ENCODE measurements around the gene TMEM106C. TPM values are rescaled to one million over a fixed set of nuclear protein-coding genes. Genes with fewer than 3 reads are reported as not detected.

The TMEM106C gene, protein sequence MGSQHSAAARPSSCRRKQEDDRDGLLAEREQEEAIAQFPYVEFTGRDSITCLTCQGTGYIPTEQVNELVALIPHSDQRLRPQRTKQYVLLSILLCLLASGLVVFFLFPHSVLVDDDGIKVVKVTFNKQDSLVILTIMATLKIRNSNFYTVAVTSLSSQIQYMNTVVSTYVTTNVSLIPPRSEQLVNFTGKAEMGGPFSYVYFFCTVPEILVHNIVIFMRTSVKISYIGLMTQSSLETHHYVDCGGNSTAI
- 139 and 143 TPM in 2 replicates for total RNA-seq

DNA sequence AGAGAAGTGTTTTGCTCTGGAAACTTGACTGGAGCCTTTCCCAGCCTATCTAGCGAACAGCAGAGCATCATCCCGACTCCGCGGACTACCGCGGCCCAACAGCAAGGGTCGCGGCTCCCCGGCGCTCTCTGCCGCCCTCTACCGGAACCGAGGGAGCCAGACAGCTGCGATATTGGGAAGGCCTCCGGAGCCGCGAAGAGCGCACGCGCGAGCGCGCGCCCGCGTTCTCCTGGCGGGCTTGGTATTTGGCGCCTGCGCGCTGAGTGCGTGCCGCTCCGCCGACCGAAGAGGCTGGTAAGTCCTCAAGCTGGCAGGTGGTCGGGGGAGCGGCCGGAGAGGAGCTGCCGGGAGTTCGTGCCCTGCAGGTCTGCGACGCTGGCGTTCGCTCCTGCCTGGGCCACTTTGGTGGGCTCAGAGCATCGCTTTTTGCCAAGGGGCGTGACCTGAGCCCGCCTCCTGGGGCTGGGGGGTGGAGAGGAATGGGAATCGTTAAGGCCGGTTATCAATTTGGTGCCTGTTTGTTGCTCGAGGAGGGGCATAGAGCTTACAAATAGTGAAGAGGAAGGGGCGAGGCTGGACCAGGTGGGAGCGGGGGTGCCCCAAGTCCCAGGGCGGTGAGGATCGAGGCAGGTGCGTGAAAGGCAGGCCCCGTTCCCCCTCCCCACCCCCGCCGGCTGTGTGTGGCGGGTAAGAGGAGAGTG, at the start of gene TMEM106C:
TMEM106C (plus strand) TSS at position 257 of the 701 bp plus-strand sequence. CDS start 641 bp downstream, outside the sequence.
- peaks cover 2% of the 10 kb centered on the region for H3K9me3 Mint-ChIP-seq
- peaks cover 41% of the 10 kb centered on the region for H3K4me1 Mint-ChIP-seq (ENCODE audit: low read depth)
- peaks cover 38% of the 10 kb centered on the region for H3K36me3 Mint-ChIP-seq (ENCODE audit: low read depth)
- intact Hi-C loops (cut with micrococcal nuclease), result loop anchor here (1.0 to 10.0 kb wide), 13 partner anchors 27 to 257 kb away; partner anchors contain the start of genes ASB8, RPAP3 and SENP1
- peak within 1 kb of the TSS; percentile 86 for H3K27ac Mint-ChIP-seq
- DNase-seq (ENCODE audit: low spot score), result peak; percentile 90
- peaks cover 17% of the 10 kb centered on the region for H3K27me3 Mint-ChIP-seq (ENCODE audit: insufficient read depth)
- H3K4me3 Mint-ChIP-seq, result peak within 1 kb of the TSS; percentile 99

GRCh38 chr12:47920913-47921312, 42.5 kb upstream of the TMEM106C start:
- peaks cover 41% of the 10 kb centered on the region for H3K27me3 Mint-ChIP-seq (ENCODE audit: insufficient read depth)
- H3K36me3 Mint-ChIP-seq (ENCODE audit: low read depth), result no peaks in the 10 kb centered on the region
- DNase-seq (ENCODE audit: low spot score), result no peak
- H3K4me1 Mint-ChIP-seq (ENCODE audit: low read depth), result no peaks in the 10 kb centered on the region
- no peak overlapping the region for H3K4me3 Mint-ChIP-seq
- no peak overlapping the region for H3K27ac Mint-ChIP-seq
- no peaks in the 10 kb centered on the region for H3K9me3 Mint-ChIP-seq
- intact Hi-C loops (cut with micrococcal nuclease), result no loop called here

DNA sequence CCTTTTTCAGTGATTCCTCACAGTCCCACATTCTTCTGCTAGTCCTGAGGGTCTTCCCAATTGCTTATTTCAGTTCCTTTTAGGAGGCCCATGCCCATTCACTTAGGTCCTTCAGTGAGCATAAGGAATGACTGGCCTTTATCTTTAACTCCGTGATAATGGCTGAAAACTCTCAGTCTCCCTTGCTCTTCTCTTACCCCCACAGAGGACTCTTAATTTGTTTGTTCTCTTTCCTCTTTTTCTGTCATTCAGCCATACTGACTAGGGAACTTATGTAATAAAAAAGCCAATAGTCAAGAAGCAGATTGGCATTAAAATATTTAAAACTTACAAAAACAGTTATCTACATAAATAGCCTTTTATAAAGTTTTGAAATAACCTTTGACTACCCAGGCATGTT, 41.5 kb upstream of the TMEM106C start:
- Mint-ChIP-seq H3K27ac (no peak overlapping the region), H3K4me1 (ENCODE audit: low read depth) (no peaks in the 10 kb centered on the region), H3K27me3 (ENCODE audit: insufficient read depth) (peaks cover 33% of the 10 kb centered on the region), H3K9me3 (no peaks in the 10 kb centered on the region), H3K4me3 (no peak overlapping the region), H3K36me3 (ENCODE audit: low read depth) (no peaks in the 10 kb centered on the region)
- intact Hi-C loops (cut with micrococcal nuclease), result no loop called here
- no peak for DNase-seq (ENCODE audit: low spot score)

- H3K27ac Mint-ChIP-seq, result no peak overlapping the region
- peaks cover 27% of the 10 kb centered on the region for H3K27me3 Mint-ChIP-seq (ENCODE audit: insufficient read depth)
- H3K4me1 Mint-ChIP-seq (ENCODE audit: low read depth), result no peaks in the 10 kb centered on the region
- no peaks in the 10 kb centered on the region for H3K36me3 Mint-ChIP-seq (ENCODE audit: low read depth)
- no peaks in the 10 kb centered on the region for H3K9me3 Mint-ChIP-seq
- H3K4me3 Mint-ChIP-seq, result no peak overlapping the region
- intact Hi-C loops (cut with micrococcal nuclease), result no loop called here
- DNase-seq (ENCODE audit: low spot score), result no peak
Measured at GRCh38 chr12:47927346-47927745, 36.0 kb upstream of the TMEM106C start.

GRCh38 chr12:47930634-47931033, 32.8 kb upstream of the TMEM106C start:
- Mint-ChIP-seq H3K4me1 (ENCODE audit: low read depth) (no peaks in the 10 kb centered on the region), H3K27me3 (ENCODE audit: insufficient read depth) (peaks cover 23% of the 10 kb centered on the region), H3K4me3 (no peak overlapping the region), H3K9me3 (no peaks in the 10 kb centered on the region), H3K27ac (no peak overlapping the region), H3K36me3 (ENCODE audit: low read depth) (no peaks in the 10 kb centered on the region)
- DNase-seq (ENCODE audit: low spot score), result no peak
- intact Hi-C loops (cut with micrococcal nuclease), result no loop called here

GRCh38 chr12:47931187-47931586, 32.2 kb upstream of the TMEM106C start:
- no peak overlapping the region for H3K4me3 Mint-ChIP-seq
- no peaks in the 10 kb centered on the region for H3K36me3 Mint-ChIP-seq (ENCODE audit: low read depth)
- no peaks in the 10 kb centered on the region for H3K4me1 Mint-ChIP-seq (ENCODE audit: low read depth)
- H3K27ac Mint-ChIP-seq, result no peak overlapping the region
- H3K9me3 Mint-ChIP-seq, result no peaks in the 10 kb centered on the region
- intact Hi-C loops (cut with micrococcal nuclease), result no loop called here
- no peak for DNase-seq (ENCODE audit: low spot score)
- peaks cover 23% of the 10 kb centered on the region for H3K27me3 Mint-ChIP-seq (ENCODE audit: insufficient read depth)

DNA sequence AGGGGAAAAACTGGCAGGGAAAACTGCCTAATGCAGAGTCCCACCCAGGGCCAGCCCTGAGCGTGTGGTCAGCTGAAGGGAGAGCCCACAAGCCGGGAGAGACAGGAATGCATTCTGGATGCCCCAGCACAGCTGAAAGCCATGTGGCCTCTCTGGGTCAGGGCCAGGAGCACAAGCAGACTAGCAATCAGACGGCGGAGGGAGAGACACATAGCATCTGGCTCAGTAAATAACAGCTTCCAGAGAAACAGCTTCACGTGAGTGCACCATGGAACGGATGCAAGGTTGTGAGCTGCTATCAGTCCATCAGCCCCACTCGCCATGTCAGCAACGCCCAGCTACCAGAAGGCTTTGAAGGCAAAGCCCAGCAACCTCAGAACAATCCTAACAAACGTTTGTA, 28.2 kb upstream of the TMEM106C start:
- Mint-ChIP-seq H3K27ac (no peak overlapping the region), H3K4me1 (ENCODE audit: low read depth) (no peaks in the 10 kb centered on the region), H3K9me3 (no peaks in the 10 kb centered on the region), H3K4me3 (no peak overlapping the region), H3K27me3 (ENCODE audit: insufficient read depth) (peaks cover 22% of the 10 kb centered on the region), H3K36me3 (ENCODE audit: low read depth) (no peaks in the 10 kb centered on the region)
- no peak for DNase-seq (ENCODE audit: low spot score)
- intact Hi-C loops (cut with micrococcal nuclease), result no loop called here

DNA sequence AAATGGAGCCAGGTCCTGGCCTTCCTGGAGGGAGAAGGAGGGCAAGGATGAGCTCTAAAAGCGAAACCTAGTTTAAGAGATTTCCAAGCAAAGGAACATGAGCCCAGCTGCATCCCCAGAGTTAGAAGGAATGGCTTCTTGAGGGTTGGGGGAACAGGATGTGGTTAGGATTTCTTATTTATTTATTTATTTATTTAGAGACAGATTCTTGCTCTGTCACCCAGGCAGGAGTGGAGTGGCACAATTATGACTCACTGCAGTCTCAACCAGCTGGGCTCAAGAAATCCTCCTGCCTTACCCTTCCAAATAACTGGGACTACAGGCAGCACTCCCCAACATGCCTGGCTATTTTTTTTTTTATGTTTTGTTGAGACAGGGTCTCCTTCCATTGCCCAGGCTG, 25.3 kb upstream of the TMEM106C start:
- no peaks in the 10 kb centered on the region for H3K9me3 Mint-ChIP-seq
- intact Hi-C loops (cut with micrococcal nuclease), result no loop called here
- H3K4me1 Mint-ChIP-seq (ENCODE audit: low read depth), result peaks cover 9% of the 10 kb centered on the region
- H3K4me3 Mint-ChIP-seq, result no peak overlapping the region
- H3K36me3 Mint-ChIP-seq (ENCODE audit: low read depth), result no peaks in the 10 kb centered on the region
- H3K27ac Mint-ChIP-seq, result no peak overlapping the region
- no peak for DNase-seq (ENCODE audit: low spot score)
- peaks cover 22% of the 10 kb centered on the region for H3K27me3 Mint-ChIP-seq (ENCODE audit: insufficient read depth)

DNA sequence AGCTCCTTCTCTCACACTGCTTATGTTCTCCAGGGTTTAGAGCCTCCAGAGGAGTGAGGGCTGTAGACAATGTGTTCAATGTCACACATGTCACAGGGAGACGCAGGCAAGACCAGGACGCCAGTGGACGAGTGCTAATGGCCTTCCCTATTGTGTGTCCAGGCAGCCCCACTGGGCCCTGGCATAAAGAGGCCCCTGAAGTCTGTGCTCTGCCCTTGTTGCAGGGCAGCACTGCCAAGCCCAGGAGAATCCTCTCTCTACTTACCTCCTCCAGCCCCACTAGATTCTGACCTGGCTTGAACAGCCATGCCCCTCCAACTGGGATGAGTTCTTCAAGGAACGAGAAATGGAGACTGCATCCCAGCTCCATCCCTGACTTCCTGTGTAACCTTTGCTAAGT, 24.8 kb upstream of the TMEM106C start:
- no peak for DNase-seq (ENCODE audit: low spot score)
- Mint-ChIP-seq H3K27me3 (ENCODE audit: insufficient read depth) (peaks cover 20% of the 10 kb centered on the region), H3K9me3 (no peaks in the 10 kb centered on the region), H3K4me1 (ENCODE audit: low read depth) (peaks cover 9% of the 10 kb centered on the region), H3K4me3 (no peak overlapping the region), H3K36me3 (ENCODE audit: low read depth) (no peaks in the 10 kb centered on the region), H3K27ac (no peak overlapping the region)
- intact Hi-C loops (cut with micrococcal nuclease), result no loop called here

GRCh38 chr12:47939009-47939601, 24.3 kb upstream of the TMEM106C start:
- Mint-ChIP-seq H3K4me3 (no peak overlapping the region), H3K9me3 (no peaks in the 10 kb centered on the region), H3K4me1 (ENCODE audit: low read depth) (peaks cover 9% of the 10 kb centered on the region), H3K27ac (no peak overlapping the region), H3K27me3 (ENCODE audit: insufficient read depth) (peaks cover 20% of the 10 kb centered on the region), H3K36me3 (ENCODE audit: low read depth) (no peaks in the 10 kb centered on the region)
- no peak for DNase-seq (ENCODE audit: low spot score)
- intact Hi-C loops (cut with micrococcal nuclease), result no loop called here

DNA sequence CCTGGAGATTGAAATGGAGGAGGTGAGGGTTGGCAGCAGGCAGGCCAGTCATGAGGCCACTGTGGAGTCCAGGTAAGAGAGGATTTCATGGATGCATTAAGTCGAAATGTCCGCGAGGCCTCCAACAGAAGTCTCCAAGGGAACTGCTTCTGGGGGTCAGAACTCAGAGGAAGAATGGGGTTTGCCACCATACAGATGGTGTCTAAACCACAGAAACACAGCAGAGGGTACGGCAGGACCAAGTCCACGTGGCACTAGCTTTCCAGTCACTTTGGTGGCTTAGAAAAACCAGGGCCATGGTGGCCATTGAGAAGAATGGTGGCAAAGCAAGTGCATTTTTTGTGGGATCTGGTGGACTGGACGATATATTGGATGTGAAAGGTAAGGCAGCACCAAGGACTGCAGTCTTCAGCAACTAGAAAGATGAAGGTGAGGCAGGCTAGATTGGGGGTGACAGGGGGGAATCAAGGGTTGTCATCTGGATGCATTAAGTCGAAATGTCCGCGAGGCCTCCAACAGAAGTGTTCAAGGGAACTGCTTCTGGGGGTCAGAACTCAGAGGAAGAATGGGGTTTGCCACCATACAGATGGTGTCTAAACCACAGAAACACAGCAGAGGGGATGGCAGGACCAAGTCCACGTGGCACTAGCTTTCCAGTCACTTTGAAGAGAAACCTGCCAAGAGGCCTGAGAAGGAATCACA, 22.5 kb upstream of the TMEM106C start:
- Mint-ChIP-seq H3K27ac (no peak overlapping the region), H3K4me1 (ENCODE audit: low read depth) (peaks cover 9% of the 10 kb centered on the region), H3K27me3 (ENCODE audit: insufficient read depth) (peaks cover 19% of the 10 kb centered on the region), H3K36me3 (ENCODE audit: low read depth) (no peaks in the 10 kb centered on the region), H3K9me3 (no peaks in the 10 kb centered on the region), H3K4me3 (no peak overlapping the region)
- intact Hi-C loops (cut with micrococcal nuclease), result no loop called here
- no peak for DNase-seq (ENCODE audit: low spot score)

- intact Hi-C loops (cut with micrococcal nuclease), result no loop called here
Measured at GRCh38 chr12:47941475-47941780, 22.0 kb upstream of the TMEM106C start.

More at GRCh38 chr12:47941475-47941780, 22.0 kb upstream of the TMEM106C start:
- peaks cover 19% of the 10 kb centered on the region for H3K27me3 Mint-ChIP-seq (ENCODE audit: insufficient read depth)
- H3K36me3 Mint-ChIP-seq (ENCODE audit: low read depth), result no peaks in the 10 kb centered on the region
- H3K4me1 Mint-ChIP-seq (ENCODE audit: low read depth), result peaks cover 9% of the 10 kb centered on the region
- no peaks in the 10 kb centered on the region for H3K9me3 Mint-ChIP-seq
- no peak overlapping the region for H3K27ac Mint-ChIP-seq
- no peak overlapping the region for H3K4me3 Mint-ChIP-seq
- no peak for DNase-seq (ENCODE audit: low spot score)

All from activated T-helper 1 cell treated with anti-CD3 and anti-CD28 coated beads, Interleukin-12 subunit alpha, Interleukin-12 subunit beta, Interleukin-2, Interleukin-4 antibody, amounts not matched to agents 30 ng/mL and 10 ng/mL and 1 ng/mL, durations not matched to agents 14 hours and 24 hours and 36 hours (primary cell).